ENCODE results near the gene SOX13. TPM values are rescaled to one million over a fixed set of nuclear protein-coding genes. Genes with fewer than 3 reads are reported as not detected.

SOX13 gene
- total RNA-seq, 4 donors from 2014 or later: 15.7 to 139 (median 37.9) TPM

- H3K27me3 ChIP-seq: no peaks in the 10 kb centered on the region
- H3K4me3 ChIP-seq: no peak overlapping the region
- H3K27ac ChIP-seq: no peak overlapping the region
- TF ChIP-seq POLR2A (IDR thresholded peaks at IDR 0.05): no peak
- TF ChIP-seq, protein P1, sequence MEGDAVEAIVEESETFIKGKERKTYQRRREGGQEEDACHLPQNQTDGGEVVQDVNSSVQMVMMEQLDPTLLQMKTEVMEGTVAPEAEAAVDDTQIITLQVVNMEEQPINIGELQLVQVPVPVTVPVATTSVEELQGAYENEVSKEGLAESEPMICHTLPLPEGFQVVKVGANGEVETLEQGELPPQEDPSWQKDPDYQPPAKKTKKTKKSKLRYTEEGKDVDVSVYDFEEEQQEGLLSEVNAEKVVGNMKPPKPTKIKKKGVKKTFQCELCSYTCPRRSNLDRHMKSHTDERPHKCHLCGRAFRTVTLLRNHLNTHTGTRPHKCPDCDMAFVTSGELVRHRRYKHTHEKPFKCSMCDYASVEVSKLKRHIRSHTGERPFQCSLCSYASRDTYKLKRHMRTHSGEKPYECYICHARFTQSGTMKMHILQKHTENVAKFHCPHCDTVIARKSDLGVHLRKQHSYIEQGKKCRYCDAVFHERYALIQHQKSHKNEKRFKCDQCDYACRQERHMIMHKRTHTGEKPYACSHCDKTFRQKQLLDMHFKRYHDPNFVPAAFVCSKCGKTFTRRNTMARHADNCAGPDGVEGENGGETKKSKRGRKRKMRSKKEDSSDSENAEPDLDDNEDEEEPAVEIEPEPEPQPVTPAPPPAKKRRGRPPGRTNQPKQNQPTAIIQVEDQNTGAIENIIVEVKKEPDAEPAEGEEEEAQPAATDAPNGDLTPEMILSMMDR (IDR thresholded peaks at IDR 0.05): no peak
- H3K36me3 ChIP-seq: no peaks in the 10 kb centered on the region
- peaks cover 13 to 14% of the 10 kb centered on the region in 2 donors for H3K4me1 ChIP-seq
- intact Hi-C loops (cut with DNase I; ENCODE audit: low total_unique reads): loop anchor here (5.0 kb wide), 1 partner anchor 52 kb away; the partner anchor contains the start of gene SOX13
- H3K9me3 ChIP-seq: no peaks in the 10 kb centered on the region
- no peak for DNase-seq
Observed at GRCh38 chr1:204124639-204125038, 51.7 kb downstream of the SOX13 start.

DNA sequence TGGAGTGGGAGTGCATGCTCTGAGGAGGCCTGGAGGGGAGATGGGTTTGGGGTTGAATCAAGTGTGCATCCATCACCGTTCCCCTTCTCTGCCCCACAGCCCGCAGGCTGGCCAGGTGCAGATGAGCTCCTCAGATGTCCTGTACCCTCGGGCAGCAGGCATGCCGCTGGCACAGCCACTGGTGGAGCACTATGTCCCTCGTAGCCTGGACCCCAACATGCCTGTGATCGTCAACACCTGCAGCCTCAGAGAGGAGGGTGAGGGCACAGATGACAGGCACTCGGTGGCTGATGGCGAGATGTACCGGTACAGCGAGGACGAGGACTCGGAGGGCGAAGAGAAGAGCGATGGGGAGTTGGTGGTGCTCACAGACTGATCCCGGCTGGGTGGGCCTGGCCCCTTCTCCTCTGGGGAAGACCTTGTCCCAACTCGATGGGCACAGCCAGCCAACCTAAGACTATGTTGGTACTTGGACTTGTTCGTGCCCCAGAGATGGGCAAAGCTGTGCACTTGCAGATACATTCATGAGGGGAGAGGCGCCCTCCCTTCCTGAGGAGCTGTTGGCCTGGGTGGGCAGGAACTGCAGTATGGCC lies 52.9 kb downstream of the SOX13 start:
- TF ChIP-seq, protein P1 (IDR thresholded peaks at IDR 0.05): no peak
- no peak for TF ChIP-seq POLR2A (IDR thresholded peaks at IDR 0.05)
- H3K9me3 ChIP-seq: no peaks in the 10 kb centered on the region
- H3K4me3 ChIP-seq: no peak overlapping the region
- H3K36me3 ChIP-seq: no peaks in the 10 kb centered on the region
- H3K4me1 ChIP-seq: peaks cover 13 to 21% of the 10 kb centered on the region in 2 donors
- no peak for DNase-seq
- intact Hi-C loops (cut with DNase I; ENCODE audit: low total_unique reads): loop anchor here (5.0 kb wide), 1 partner anchor 54 kb away; the partner anchor contains the start of gene SOX13
- peak overlapping the region; percentile 76 to 82 for H3K27ac ChIP-seq
- no peaks in the 10 kb centered on the region for H3K27me3 ChIP-seq

GRCh38 chr1:204126386-204126785 lies 53.5 kb downstream of the SOX13 start:
- peak overlapping the region; percentile 76 to 82 for H3K27ac ChIP-seq

GRCh38 chr1:204126956-204127355 lies 54.0 kb downstream of the SOX13 start:
- H3K4me1 ChIP-seq: peaks cover 22 to 32% of the 10 kb centered on the region in 2 donors
- no peak for TF ChIP-seq POLR2A (IDR thresholded peaks at IDR 0.05)
- TF ChIP-seq, protein P1 (IDR thresholded peaks at IDR 0.05): no peak
- H3K27ac ChIP-seq: peak overlapping the region; percentile 76 to 82
- H3K4me3 ChIP-seq: no peak overlapping the region
- intact Hi-C loops (cut with DNase I; ENCODE audit: low total_unique reads): loop anchor here (5.0 kb wide), 1 partner anchor 55 kb away; the partner anchor contains the start of gene SOX13
- H3K36me3 ChIP-seq: no peaks in the 10 kb centered on the region
- H3K9me3 ChIP-seq: no peaks in the 10 kb centered on the region
- DNase-seq: no peak
- no peaks in the 10 kb centered on the region for H3K27me3 ChIP-seq

More at GRCh38 chr1:204126386-204126785, 53.5 kb downstream of the SOX13 start:
- no peaks in the 10 kb centered on the region for H3K27me3 ChIP-seq
- H3K4me3 ChIP-seq: no peak overlapping the region
- no peaks in the 10 kb centered on the region for H3K9me3 ChIP-seq
- TF ChIP-seq, protein P1 (IDR thresholded peaks at IDR 0.05): no peak
- no peak for DNase-seq
- intact Hi-C loops (cut with DNase I; ENCODE audit: low total_unique reads): loop anchor here (5.0 kb wide), 1 partner anchor 54 kb away; the partner anchor contains the start of gene SOX13
- H3K36me3 ChIP-seq: no peaks in the 10 kb centered on the region
- peaks cover 18 to 26% of the 10 kb centered on the region in 2 donors for H3K4me1 ChIP-seq

DNA sequence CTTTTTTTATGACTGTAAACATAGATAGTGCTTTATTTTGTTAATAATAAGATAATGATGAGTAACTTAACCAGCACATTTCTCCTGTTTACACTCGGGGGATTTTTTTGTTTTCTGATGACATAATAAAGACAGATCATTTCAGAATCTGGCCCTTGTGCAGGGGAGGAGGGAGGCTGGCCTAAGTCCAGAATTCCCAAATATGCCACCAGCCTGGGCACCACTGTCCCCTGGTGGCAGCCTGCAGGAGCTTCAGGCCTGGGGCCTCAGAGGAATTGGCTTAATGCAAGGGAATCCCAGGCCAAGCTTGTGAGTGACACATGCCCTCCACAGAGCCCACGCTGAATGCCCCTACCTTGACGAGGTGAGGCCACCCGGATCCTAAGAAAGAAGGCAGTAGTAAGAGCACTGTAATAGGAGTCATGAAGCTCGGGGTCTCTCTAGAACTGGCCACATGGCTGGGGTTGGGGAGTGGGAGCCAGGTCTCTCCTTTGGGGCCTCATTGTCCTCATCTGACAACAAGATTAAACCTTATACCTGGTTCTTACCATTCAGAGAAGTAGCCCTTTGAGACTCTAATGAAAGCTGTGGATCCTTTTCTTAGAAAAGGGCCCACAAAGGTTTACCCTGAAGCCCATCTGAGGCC lies 54.8 kb downstream of the SOX13 start:
- H3K9me3 ChIP-seq: no peaks in the 10 kb centered on the region
- TF ChIP-seq, protein P1 (IDR thresholded peaks at IDR 0.05): peak; percentile 91 to 98 (median 96)
- TF ChIP-seq POLR2A (IDR thresholded peaks at IDR 0.05): no peak
- intact Hi-C loops (cut with DNase I; ENCODE audit: low total_unique reads): loop anchor here (2.0 to 5.0 kb wide), 2 partner anchors 55 to 267 kb away; partner anchors contain the start of genes SNRPE and SOX13
- no peak overlapping the region for H3K4me3 ChIP-seq
- peak overlapping the region; percentile 76 to 82 for H3K27ac ChIP-seq
- peaks cover 22 to 32% of the 10 kb centered on the region in 2 donors for H3K4me1 ChIP-seq
- H3K36me3 ChIP-seq: no peaks in the 10 kb centered on the region
- DNase-seq: peak; percentile 74 to 84
- H3K27me3 ChIP-seq: no peaks in the 10 kb centered on the region

All from uterus (tissue), 4 donors.